GM18505 (cell line): Measurements from ENCODE around the gene CEBPG.

Experiments
- ATAC-seq: cut with Tn5 transposase; IDR thresholded peaks from one replicate; pipeline ENCODE4 v1.9.1; 2021; ENCODE audit not compliant: unreplicated experiment
- POLR2A ChIP-seq: IDR thresholded peaks from 4 replicates; pipeline ENCODE4 v1.6.1; 2011; ENCODE audit warnings: borderline replicate concordance; ENCODE audit not compliant: insufficient read depth, insufficient read length; ENCODE audit errors: extremely low read depth

CEBPG gene

GRCh38 chr19:33405254-33405552 is 31.7 kb downstream of the CEBPG start:
- no peak for TF ChIP-seq POLR2A
- ATAC-seq = no peak

- TF ChIP-seq POLR2A = no peak
- ATAC-seq = no peak
Observed at GRCh38 chr19:33405553-33406461, 32.3 kb downstream of the CEBPG start.

GRCh38 chr19:33406521-33407139 is 33.1 kb downstream of the CEBPG start:
- no peak for ATAC-seq
- TF ChIP-seq POLR2A = no peak

GRCh38 chr19:33407140-33407551 is 33.6 kb downstream of the CEBPG start:
- no peak for TF ChIP-seq POLR2A
- ATAC-seq = no peak

- no peak for ATAC-seq
- no peak for TF ChIP-seq POLR2A
Observed at GRCh38 chr19:33407716-33408115, 34.2 kb downstream of the CEBPG start.

- no peak for ATAC-seq
- no peak for TF ChIP-seq POLR2A
Observed at GRCh38 chr19:33408116-33408515, 34.6 kb downstream of the CEBPG start.

- no peak for ATAC-seq
Observed at GRCh38 chr19:33408538-33409434, 35.3 kb downstream of the CEBPG start.

GRCh38 chr19:33409906-33410685 is 36.6 kb downstream of the CEBPG start:
- ATAC-seq = no peak
- TF ChIP-seq POLR2A = no peak

More at GRCh38 chr19:33408538-33409434, 35.3 kb downstream of the CEBPG start:
- TF ChIP-seq POLR2A = no peak

GRCh38 chr19:33410915-33411401 is 37.4 kb downstream of the CEBPG start:
- TF ChIP-seq POLR2A = no peak

GRCh38 chr19:33411621-33412180 is 38.2 kb downstream of the CEBPG start:
- TF ChIP-seq POLR2A = no peak
- no peak for ATAC-seq

More at GRCh38 chr19:33410915-33411401, 37.4 kb downstream of the CEBPG start:
- no peak for ATAC-seq

GRCh38 chr19:33412601-33413425 is 39.3 kb downstream of the CEBPG start:
- no peak for ATAC-seq
- no peak for TF ChIP-seq POLR2A
